Left cardiac atrium (tissue), 4 donors: ENCODE data around the gene ATP2C2. TPM values are rescaled to one million over a fixed set of nuclear protein-coding genes. Genes with fewer than 3 reads are reported as not detected.
A peak's percentile ranks its signal among the peaks of the same experiment; 100 is the strongest.

Experiments used
- ATAC-seq, 2 donors: fragments of 200-7000 bp; cut with Tn5 transposase; one replicate each; pipeline ENCODE4 v1.9.1; 2020; ENCODE audit warnings: mild to moderate bottlenecking in 2 of 2, moderate library complexity in 2 of 2
- DNase-seq: peaks from one replicate; pipeline ENCODE4 v3.0.0-alpha.2; 2020
- intact Hi-C, 2 donors: fragments of 100-400 bp; cut with DNase I; formaldehyde crosslinking; loops; one replicate each; pipeline versions ENCODE4 v1.14.1 to v1.15.1; 2022 to 2023
- total RNA-seq, 2 donors: library from RNA; stranded (reverse); fragmentation: NEBNext Ultra II Directional; extraction: Animal tissue kit (Norgen Biotek cat#: 25700); gene quantifications; one replicate each; pipeline ENCODE4 v1.2.1, GENCODE V29; 2021
- donor health status: DM: no; HTN: yes; CAD: no.
- donor health status: DM: no; HTN: yes; CAD: no; lungs with severe emphysema.
- donor health status: DM: yes; HTN: yes; CAD: no.
- donor health status: Dilated cardiomyopathy.

Gene ATP2C2
- total RNA-seq, 2 donors from 2014 or later = not detected

DNA sequence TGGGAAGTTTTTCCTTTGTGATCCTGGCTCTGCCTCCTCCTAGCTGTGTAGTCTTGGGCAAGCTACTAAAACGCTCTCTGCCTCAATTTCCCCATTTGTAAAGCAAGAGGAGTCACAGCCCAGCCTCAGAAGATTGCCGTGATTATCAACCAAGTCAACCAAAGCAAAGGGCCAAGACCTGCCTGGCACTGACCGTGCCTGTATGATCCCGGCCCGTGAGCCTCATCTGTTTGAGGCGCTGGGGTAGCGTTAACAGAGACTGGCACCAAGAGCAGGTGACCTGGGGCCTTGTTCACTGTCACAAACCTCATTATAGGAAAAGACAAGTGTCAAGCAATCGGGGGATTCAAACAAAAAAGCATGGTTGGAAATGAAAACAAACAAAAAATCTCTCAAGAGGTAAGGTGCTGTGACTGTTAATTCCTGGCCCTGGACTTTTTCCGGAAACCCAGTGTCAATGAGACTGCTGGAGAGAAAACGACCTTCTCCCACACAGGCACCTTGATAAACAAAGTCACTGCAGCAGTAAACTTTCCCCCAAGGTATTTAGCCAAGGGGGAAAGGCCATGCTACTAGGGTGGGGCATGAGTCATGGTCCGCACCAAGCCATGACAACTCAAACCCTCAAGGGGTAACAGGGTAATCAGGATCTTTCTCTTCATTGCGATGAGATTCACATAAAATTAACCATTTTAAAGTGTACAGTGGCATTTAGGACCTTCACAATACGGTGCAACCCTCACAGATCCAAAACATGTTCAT, 130.7 kb downstream of the ATP2C2 start:
- intact Hi-C loops = no loop called here
- ATAC-seq (no peak), DNase-seq (no peak)

DNA sequence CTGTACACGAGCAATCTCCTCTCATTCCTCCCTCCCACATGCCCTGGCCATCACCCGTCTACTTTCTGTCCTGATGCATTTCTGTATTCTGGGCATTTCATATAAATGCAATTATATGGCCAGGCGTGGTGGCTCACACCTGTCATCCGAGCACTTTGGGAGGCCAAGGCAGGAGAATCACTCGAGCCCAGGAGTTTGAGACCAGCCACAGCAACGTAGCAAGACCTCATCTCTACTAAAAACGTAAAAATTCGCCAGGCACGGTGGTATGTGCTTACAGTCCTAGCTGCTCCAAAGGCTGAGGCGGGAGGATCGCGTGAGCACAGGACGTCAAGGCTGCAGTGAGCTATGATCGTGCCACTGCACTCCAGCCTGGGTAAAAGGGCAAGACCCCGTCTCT, 131.3 kb downstream of the ATP2C2 start:
- DNase-seq (no peak), ATAC-seq (no peak)
- intact Hi-C loops = no loop called here

DNA sequence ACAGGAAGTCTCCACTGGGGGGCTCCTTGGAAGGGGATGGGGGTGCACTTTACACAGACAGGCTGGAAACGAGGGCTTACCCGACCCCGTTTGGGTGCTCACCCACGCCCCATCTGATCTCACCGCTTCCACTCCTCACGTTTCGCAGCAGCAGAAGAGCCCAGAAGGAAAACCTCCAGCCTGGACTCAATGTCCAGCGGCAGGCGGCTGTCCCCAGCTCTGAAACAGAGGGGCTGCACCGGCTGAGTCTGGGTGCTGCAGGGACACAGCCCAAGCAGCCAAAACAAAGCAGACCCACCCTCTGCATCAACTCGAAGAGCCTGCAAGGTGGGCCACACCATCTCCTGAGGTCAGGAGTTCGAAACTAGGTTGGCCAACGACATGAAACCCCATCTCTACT, 132.2 kb downstream of the ATP2C2 start:
- no peak for DNase-seq
- ATAC-seq = no peak
- intact Hi-C loops = no loop called here

DNA sequence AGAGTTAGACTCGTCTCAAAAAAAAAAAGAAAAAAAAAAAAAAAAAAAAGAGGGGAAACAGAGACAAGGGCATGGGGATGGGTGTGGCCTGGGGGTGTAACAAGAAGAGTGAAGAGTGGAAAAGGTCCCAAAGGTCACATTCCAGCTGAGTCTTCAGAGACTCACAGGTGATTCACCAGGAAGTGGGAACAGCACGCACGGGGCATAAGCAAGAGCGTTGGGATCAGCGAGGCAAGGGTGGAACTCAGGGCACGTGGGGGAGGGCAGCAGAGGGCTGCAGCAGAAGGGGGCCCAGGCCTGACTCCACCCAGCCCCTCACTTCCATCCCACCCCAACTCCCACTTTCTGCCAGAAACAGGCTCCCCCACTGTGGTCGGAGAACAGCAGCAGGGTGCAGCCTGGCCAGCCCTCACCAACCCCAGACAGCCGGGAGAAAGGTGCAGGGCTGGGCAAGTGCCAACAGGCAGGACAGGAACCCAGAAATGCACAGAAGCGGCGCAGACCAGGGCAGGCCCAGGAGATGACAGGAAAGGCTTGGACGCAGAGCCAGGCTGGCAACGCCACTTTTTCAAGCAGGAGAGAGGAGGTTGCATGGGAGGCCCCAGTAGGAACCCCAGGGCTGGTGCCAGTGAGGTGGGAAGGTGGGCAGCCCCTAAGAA, 132.9 kb downstream of the ATP2C2 start:
- intact Hi-C loops = no loop called here
- DNase-seq = no peak
- ATAC-seq = no peak

DNA sequence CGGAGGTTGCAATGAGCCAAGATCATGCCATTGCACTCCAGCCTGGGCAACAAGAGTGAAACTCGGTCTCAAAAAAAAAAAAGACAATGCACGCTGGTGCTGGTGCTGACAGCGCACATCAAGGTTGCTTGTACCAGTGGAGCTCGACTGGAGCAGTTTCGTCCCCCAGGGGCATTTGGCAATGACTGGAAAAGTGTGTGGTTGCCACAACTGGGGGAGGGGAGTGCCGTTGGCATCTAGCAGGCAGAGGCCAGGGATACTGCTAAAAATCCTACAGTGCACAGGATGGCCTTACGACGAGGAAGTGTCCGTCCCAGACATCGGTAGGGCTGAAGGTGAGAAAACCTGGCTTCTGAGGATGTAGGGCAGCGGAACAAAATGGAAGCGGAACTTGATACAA, 133.7 kb downstream of the ATP2C2 start:
- intact Hi-C loops = no loop called here
- DNase-seq = no peak
- no peak for ATAC-seq

DNA sequence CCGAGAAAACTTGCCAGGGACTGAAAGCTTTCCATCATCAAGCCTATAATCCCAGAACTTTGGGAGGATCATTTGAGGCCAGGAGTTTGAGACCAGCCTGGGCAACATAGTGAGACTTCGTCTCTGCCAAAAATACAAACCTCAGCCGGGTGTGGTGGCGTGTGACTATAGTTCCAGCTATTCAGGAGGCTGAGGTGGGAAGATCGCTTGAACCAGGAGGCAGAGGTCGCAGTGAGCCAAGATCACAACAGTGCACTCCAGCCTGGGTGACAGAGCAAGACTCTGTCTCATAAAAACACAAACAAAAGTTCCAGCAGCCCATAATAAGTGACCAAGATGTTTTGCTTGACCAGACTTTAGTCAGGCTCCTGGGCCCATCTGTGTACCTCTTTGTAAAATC, 134.2 kb downstream of the ATP2C2 start:
- intact Hi-C loops = no loop called here
- DNase-seq (no peak), ATAC-seq (no peak)

DNA sequence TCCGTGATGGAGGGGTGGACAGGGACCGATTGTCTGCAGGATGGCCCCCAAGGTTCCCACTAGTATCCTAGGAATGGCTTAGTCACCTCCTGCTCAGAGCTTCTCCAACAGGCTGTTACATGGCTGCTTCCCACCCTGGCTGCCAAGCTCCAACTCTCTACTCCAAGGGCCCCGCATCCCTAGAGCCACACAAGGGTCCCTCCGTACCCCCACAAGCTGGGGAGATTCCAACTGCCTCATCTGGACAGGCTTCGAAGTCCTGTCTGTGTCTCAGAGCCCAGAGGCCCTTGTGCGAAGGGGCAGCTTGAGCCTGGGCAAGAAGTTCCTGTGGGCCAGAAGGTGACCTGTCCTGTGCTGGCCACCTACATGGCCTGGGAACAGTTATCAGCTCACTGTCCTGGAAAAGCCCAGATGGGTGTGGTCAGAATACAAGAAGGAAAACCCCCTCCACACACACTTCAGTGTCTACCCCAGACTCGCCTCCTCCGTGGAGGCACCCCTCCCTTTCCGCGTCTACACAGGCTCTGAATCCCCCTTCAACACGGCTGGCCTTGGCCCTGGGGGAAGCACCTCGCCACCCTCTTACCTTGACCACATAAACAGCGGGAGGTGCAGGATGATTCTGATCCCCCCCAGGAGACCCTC, 135.5 kb downstream of the ATP2C2 start:
- intact Hi-C loops = no loop called here
- DNase-seq (no peak), ATAC-seq (peak in 1 of 2 donors; percentile 4)

DNA sequence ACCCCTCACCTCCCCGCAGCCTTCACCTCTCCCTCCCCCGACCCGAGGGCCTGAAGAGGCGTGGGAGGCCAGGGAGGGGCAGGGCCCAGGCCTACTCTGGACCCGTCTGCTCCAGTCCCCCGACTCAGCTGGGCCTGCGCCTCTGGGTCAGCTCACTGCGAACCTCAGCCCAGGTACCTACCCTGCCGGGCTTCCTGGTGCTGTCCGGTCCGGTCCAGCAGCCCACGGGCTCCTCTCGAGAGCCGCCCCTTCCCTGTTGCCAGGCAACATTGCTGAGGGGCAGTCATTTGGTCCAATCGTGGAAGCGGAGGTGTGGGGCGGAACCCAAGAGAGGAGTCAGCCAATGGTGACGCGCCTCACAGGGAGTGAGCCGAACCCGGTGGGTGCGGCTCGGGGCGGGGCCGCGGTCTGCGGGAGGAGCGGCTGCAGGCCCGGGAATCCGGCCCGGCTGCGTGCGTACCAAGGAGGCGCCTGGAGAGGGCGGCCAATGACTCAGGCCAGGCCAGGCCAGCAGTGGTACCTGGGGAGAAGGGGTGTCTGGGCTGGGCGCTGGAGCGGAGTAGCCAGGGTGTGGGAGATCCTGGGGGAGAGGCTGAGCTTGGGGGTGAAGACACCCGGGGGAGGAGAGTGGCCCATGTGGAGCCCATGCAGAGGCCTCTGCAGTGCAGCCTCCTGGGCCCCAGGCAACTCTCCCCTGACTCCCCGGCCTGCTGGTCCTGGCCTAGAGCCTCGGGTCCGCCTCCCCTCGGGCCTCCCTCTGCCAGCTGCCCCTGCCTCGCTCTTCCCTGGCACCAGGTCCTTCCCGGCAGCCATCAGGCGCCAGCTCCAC, 136.3 kb downstream of the ATP2C2 start, which contains the start of gene MEAK7:
Gene MEAK7, minus strand, starts transcription at position 240 of the 829 bp plus-strand sequence. CDS start 6,573 bp downstream, outside the sequence.
- peak; percentile 98 for ATAC-seq
- DNase-seq = peak; percentile 99
- intact Hi-C loops = no loop called here

DNA sequence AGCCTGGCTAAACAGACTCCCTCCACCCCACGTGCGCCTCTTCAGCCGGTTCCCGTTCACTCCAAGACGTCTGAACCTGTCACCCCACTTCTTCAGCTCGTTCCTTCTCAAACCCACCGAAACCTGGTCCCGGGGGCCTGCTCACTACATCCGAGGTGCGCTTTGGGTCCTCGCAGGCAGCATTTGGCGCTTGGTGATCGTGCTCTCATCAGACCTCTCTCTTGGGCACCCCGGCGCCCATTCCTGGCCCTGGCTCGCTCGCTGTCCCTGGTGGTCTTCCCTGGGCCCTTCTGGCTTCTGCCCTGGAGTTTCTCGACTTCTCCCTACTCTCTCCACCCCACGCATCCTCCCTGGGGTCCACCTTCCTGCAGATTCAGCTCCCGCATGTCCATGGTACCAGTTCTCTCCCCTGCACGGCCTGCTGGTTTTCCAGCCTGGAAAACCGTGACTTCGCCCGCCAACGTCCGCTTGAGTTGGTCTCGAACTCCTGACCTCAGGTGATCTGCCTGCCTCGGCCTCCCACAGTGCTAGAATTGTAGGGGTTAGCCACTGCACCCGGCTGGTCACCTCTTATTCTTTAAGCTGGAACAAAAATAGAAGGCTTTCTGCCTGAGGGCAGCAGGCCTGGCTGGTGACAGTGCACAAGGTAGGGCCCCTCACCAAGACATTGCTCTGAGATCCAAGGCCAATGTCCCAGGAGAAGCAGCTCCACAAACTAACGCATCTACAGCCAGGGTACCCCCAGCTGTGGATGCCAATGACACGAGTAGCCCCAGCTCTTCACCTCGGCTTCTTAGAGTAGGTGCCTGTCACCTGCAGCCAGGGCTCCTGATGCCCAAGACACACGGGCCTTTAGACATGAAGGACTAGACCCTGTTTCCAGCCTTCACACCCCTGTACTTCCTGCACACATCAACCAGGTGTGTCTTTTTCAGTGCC, 137.2 kb downstream of the ATP2C2 start:
- ATAC-seq (no peak), DNase-seq (peak; percentile 20)

DNA sequence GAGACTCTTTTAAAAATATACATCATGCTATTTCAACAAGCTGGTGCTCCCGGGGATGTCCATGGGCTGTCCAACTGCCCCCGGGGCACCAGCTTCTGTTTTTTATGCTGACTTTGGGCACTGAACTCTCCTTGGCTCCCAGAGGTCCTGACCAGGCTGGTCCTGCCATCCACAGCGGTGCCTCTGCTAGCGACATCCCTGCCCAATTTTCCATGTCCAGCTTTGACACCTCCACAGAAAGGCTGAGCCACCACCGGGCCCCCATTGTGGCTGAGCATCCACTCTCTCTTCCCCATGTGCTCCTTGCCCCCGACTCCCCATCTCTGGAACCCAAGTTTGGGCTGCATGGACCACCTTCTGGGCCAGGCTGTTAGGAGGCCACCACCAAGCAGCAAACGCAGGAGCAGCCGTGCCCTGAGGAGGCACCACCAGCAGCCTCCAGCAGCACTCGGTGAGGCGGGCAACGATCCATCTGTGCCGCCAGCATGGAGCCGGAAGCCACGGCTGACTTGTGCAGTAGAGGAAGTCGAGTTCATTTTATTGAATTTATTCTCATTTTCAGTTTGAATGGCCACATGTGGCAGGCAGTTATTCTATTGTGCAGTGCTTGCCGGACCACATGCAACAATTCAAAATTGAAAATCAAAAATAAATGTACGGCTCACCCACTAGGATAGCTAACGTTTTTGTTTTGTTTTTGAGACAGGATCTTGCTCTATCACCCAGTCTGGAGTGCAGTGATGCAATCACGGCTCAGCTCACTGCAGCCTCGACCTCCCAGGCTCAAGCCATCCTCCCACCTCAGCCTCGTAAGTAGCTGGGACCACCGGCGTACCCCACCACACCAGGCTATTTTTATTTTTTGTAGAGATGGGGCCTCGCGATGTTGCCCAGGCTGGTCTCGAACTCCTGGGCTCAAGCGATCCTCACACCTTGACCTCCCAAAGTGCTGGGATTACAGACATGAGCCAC, 139.0 kb downstream of the ATP2C2 start:
- intact Hi-C loops = no loop called here
- DNase-seq (peak; percentile 26), ATAC-seq (no peak)

More for the DNA sequence above, 137.2 kb downstream of the ATP2C2 start:
- intact Hi-C loops = no loop called here

DNA sequence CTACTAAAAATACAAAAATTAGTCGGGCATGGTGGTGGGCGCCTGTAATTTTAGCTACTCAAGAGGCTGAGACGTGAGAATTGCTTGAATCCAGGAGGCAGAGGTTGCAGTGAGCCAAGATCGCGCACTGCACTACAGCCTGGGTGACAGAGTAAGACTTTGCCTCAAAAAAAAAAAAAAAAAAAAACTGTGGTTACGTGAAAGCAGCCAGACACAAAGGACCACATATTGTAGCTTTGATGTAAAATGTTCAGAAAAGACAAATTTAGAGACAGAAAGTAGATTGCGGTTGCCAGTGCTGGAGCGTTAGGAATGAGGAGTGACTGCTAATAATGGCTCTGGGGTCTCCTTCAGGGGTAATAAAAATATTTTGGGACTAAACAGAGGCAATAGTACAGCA, 140.2 kb downstream of the ATP2C2 start:
- no peak for DNase-seq
- intact Hi-C loops = no loop called here
- no peak for ATAC-seq

DNA sequence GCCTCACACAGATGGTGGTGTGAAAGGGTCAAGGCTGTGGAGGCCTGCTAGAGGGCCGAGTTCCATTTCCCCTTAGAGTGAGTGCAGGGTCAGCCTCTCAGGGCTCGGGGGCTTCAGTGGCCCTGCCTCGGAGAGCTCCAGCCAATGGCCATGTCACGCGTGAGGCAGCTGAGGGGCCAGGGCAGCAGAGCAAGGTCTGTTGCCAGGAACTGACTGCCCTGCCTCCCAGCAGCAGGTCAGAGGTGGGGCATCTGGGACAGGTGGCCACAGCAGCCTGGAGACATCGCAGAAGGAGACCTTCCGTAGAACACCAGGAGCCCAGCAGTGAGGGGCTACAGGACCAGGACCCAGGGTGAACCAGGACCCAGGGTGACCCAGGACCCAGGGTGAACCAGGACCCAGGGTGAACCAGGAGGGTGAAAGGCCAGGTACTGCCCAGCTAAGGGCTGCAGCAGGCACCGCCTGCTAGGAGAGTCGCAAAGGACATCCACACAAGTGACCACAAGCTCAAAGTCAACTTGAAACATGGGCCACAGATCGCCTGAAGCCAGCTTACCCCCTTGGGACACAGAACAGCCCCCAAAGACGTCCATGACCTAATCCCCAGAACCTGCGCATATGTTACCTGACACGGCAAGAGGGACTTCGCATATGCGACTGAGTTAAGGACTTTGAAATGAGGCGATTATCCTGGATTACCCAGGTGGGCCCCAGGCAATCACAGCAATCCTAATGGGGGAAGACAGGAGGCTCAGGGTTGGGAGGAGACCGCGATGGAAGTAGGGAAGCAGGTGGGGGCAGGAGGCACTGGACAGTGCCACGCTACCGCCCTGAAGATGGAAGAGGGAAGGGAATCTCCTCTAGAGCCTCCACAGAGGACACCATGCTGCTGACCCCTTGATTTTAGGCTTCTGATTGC, 141.0 kb downstream of the ATP2C2 start:
- ATAC-seq (no peak), DNase-seq (peak; percentile 19)
- intact Hi-C loops = no loop called here

DNA sequence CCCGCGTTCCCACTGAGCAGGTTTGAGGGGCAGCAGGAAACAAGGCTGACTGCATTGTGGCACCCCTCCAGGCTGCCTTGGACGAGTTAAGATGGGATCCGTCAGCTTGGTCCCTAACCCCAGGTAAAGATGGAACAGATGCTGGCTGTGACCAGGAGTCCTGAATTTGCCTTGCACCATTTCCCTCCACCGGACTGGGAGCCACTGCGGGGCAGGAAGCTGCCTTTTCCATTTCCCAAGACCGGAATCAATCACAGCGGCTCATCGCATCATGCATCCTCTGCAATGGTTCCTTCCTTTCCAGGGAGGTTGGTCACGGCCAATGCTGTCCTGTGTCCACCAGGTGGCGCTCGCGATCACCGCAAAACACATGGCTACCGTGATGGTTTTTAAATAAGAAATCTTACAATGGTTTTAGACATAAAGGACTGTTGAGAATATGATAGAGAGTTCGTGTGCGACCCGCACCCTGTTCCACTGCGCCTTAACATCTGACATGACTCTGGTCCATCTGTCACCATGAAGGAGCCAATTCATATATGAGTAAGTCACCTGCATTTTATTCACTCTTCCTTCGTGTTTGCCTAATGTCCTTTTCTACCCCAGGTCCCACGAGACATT, 143.0 kb downstream of the ATP2C2 start:
- DNase-seq (peak; percentile 86), ATAC-seq (peak; percentile 77 to 80)
- intact Hi-C loops = loop anchor here (2.0 to 10.0 kb wide), 3 partner anchors 112 to 216 kb away; no protein-coding TSS in a partner anchor

DNA sequence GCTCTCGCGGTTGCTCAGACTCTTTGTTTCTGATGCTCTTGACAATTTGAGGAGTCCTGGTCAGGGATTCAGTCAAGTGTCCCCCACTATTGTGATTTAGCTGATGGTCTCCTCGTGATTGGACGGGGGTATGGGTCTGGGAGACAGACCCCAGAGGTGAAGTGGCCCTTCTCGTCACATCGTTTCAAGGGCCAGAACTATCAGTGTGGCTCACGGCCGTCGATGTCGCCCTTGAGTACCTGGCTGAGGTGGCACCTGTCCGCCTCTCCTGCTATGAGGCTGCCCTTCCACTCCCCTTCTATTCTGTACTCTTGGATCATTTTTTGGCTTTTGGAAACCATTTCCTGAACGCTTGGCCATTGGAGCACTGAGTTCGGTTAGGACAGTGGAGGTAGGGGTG, 143.5 kb downstream of the ATP2C2 start:
- ATAC-seq = no peak
- intact Hi-C loops = loop anchor here (2.0 to 10.0 kb wide), 3 partner anchors 111 to 215 kb away; no protein-coding TSS in a partner anchor
- no peak for DNase-seq

DNA sequence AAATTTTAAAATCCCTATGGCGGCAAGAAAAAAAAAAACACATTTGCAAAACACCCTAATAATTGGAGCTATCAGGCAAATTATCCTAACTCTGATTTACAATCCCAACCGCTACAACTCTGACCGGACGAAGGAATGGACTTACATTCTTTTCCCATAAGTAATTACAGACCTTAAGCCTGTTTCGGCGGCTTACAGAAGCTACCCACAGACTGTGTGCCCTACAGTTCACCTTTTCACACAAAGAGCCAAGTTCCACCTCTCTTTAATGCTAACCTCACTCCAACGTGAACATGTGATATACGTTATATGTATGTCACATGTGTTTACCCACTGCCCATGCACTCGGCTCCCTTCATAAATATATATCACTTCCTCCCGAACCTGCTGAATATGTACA, 144.8 kb downstream of the ATP2C2 start:
- no peak for DNase-seq
- intact Hi-C loops = loop anchor here (5.0 to 10.0 kb wide), 2 partner anchors 212 to 214 kb away; no protein-coding TSS in a partner anchor

More for the DNA sequence above, 144.8 kb downstream of the ATP2C2 start:
- no peak for ATAC-seq
